Breast epithelium (tissue), 4 donors: ENCODE results near the gene MYBBP1A. TPM values are rescaled to one million over a fixed set of nuclear protein-coding genes. Genes with fewer than 3 reads are reported as not detected.
A peak's percentile ranks its signal among the peaks of the same experiment; 100 is the strongest.

Experiments used
- DNase-seq, 2 donors: peaks; one replicate each; pipeline ENCODE4 v3.0.0-alpha.2; 2019; ENCODE audit warnings: low spot score in 2 of 2
- H3K27ac ChIP-seq, 2 donors: fragments of 200-600 bp; sonication (generic) in 1 of 2; one replicate each; pipeline ENCODE4 v1.5.1; 2016 to 2019; ENCODE audit warnings: mild to moderate bottlenecking in 1 of 2
- H3K27me3 ChIP-seq, 2 donors: fragments of 200-600 bp; sonication (generic) in 1 of 2; one replicate each; pipeline versions ENCODE4 v1.5.1 to v1.6.0; 2017 to 2019; ENCODE audit warnings: control low read depth in 1 of 2, mild to moderate bottlenecking in 1 of 2
- H3K36me3 ChIP-seq: fragments of 200-600 bp; one replicate; pipeline ENCODE4 v1.5.1; 2019
- H3K4me1 ChIP-seq, 2 donors: fragments of 200-600 bp; sonication (generic); one replicate each; pipeline ENCODE4 v1.5.1; 2016 to 2019; ENCODE audit warnings: control low read depth in 1 of 2
- H3K4me3 ChIP-seq, 3 donors: fragments of 200-600 bp; sonication (generic); 1 replicate in 2 of 3; 2 replicates in 1 of 3; pipeline ENCODE4 v1.5.1; 2016 to 2019; ENCODE audit warnings: mild to moderate bottlenecking in 3 of 3, moderate library complexity in 2 of 3
- H3K9me3 ChIP-seq, 2 donors: fragments of 200-600 bp; sonication (generic) in 1 of 2; one replicate each; pipeline ENCODE4 v1.5.1; 2016 to 2019; ENCODE audit warnings: control low read depth in 1 of 2
- CTCF ChIP-seq, 3 donors: fragments of 450-650 bp; IDR thresholded peaks; one replicate each; pipeline ENCODE4 v1.5.1; 2016 to 2017; ENCODE audit warnings: antibody characterized with exemption in 3 of 3, mild to moderate bottlenecking in 3 of 3, moderate library complexity in 3 of 3
- POLR2A ChIP-seq: fragments of 450-650 bp; IDR thresholded peaks from one replicate; pipeline ENCODE4 v1.6.1; 2016; ENCODE audit warnings: antibody characterized with exemption, mild to moderate bottlenecking, moderate library complexity
- POLR2AphosphoS5 ChIP-seq, 3 donors: sonication (generic); formaldehyde crosslinking; IDR thresholded peaks; one replicate each; pipeline ENCODE4 v1.6.1; 2017; ENCODE audit warnings: antibody characterized with exemption in 3 of 3
- intact Hi-C: fragments of 100-400 bp; cut with DNase I; formaldehyde crosslinking; loops from one replicate; pipeline ENCODE4 v1.15.1; 2023; ENCODE audit warnings: low total_unique reads
- total RNA-seq, 3 donors: library from RNA; depleted of rRNA; stranded (reverse); fragments of >200 nt; gene quantifications; one replicate each; pipeline ENCODE4 v1.1.0, GENCODE V29; 2016

MYBBP1A gene
- total RNA-seq, 3 donors from 2014 or later: 26.9 to 61.6 (median 50.1) TPM

DNA sequence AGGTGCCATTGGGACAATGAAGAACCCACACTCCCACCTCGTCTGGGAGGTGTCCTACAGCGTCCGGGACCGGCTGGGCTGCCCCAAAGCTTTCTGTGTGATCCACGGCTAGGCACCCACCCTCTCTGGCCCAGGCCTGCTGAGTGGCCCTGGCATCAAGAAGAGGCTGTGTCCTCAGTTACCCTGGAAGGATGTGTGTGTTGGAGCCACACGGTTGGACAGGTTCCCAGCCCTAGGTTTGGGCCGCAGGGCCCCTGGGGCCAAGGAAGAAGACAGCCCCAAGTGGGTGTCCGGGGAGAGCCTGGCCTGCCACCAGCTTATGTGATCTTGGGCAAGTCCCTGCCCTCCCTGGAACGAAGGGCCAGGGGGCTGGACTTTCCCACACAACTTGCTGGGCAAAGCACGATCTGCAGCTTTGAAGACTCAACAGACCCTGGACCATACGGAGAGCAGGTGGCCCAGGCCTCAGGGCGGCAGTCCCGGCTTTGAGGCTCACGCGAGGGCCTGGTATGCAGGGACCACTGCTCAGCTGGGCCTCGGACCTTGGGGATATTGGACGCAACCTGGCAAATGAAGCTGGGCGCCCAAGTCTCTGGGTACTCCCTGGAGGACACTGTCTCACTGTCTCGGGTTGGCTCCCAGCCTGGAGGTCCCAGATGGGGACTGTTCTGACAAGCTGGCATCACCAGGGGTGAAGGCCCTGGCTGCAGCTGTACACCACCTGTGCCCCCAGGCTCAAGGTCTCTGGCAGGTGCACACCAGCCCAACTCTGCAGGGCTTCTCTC, 17.5 kb downstream of the MYBBP1A start:
- intact Hi-C loops: no loop called here
- peak overlapping the region; percentile 40 to 90 for H3K27ac ChIP-seq
- no peaks in the 10 kb centered on the region for H3K27me3 ChIP-seq
- H3K4me3 ChIP-seq: no peak overlapping the region
- no peaks in the 10 kb centered on the region for H3K9me3 ChIP-seq
- H3K36me3 ChIP-seq: no peaks in the 10 kb centered on the region
- DNase-seq: no peak
- peaks cover 24 to 30% of the 10 kb centered on the region in 2 donors for H3K4me1 ChIP-seq
- TF ChIP-seq POLR2AphosphoS5 (IDR thresholded peaks at IDR 0.05) (no peak), CTCF (IDR thresholded peaks at IDR 0.05) (no peak), POLR2A (no peak)

DNA sequence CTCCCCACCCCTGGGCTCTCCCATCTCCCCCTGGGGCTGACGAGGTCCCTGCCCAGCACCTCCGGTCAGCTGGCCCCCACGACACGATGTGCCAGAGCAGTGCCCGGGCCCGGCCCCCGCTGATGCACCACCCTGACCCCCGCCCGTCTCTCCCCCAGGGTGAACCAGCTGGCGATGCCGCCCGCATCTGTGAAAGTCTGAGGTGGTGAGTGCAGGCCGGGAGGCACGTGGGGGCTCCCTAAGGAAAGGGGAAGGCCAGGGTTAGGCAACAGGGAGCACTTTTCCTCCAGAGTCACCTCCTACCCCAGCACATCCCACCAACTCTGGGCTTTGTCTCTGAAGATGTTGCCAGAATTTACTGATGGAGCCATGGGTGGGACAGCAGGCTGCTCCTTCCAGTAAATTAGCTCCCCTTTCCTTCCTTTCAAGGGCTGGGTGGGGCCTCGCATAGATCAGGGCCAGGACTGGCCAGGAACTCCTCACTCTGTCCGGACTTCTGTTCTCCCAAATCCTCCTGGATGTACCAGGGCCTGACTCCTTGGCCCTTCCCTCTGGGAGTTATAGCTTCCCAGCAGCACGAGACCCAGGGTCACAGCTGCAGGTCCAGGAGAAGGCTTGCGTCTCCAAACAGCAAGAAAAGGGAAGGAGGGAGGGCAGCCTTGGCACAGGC, 18.3 kb downstream of the MYBBP1A start:
- Histone ChIP-seq H3K27ac (peak overlapping the region; percentile 40 to 90), H3K36me3 (no peaks in the 10 kb centered on the region), H3K4me3 (peak overlapping the region; percentile 12 to 54 (median 18))

GRCh38 chr17:4536259-4536741, 18.9 kb downstream of the MYBBP1A start:
- Histone ChIP-seq H3K4me3 (peak overlapping the region; percentile 12 to 54 (median 18)), H3K27ac (peak overlapping the region; percentile 40 to 90), H3K36me3 (no peaks in the 10 kb centered on the region), H3K9me3 (no peaks in the 10 kb centered on the region), H3K4me1 (peaks cover 24 to 29% of the 10 kb centered on the region in 2 donors), H3K27me3 (no peaks in the 10 kb centered on the region)
- intact Hi-C loops: no loop called here
- TF ChIP-seq CTCF (IDR thresholded peaks at IDR 0.05) (no peak), POLR2A (no peak), POLR2AphosphoS5 (IDR thresholded peaks at IDR 0.05) (no peak)
- DNase-seq: no peak

More for the DNA sequence above, 18.3 kb downstream of the MYBBP1A start:
- H3K27me3 ChIP-seq: no peaks in the 10 kb centered on the region
- TF ChIP-seq POLR2AphosphoS5 (IDR thresholded peaks at IDR 0.05) (peak in 1 of 3 donors; percentile 17), CTCF (IDR thresholded peaks at IDR 0.05) (no peak), POLR2A (no peak)
- intact Hi-C loops: no loop called here
- DNase-seq: no peak
- H3K9me3 ChIP-seq: no peaks in the 10 kb centered on the region
- H3K4me1 ChIP-seq: peaks cover 24 to 29% of the 10 kb centered on the region in 2 donors

DNA sequence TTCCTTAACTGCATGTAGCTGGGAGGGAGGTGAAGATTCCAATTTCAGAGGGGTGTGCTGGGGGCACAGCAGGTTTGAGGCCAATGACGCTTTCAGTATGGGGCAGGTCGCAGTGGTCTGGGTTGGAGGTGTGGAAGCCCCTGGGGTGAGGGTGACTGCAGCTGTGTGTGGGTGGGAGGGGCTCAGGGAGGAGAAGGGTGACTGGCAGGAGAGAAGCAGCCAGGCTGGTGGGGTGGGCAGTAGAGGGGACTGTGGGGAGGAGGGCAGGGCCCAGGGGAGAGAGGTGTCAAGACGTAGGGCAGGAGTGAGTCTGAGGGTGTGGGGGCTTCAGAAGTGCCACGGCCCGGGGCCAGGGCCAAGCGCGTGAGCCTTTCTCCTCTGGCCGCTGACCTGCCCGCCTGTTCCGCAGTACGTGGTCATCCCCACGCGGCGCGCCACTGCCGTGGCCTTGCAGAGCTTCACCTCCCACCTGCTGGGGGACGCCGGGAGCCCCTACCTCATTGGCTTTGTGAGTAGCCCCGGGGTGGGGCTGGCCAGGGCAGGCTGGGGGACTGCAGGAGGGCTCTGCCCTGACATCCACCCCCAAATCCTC, 19.4 kb downstream of the MYBBP1A start:
- no peaks in the 10 kb centered on the region for H3K36me3 ChIP-seq
- intact Hi-C loops: no loop called here
- DNase-seq: no peak
- peak overlapping the region in 1 of 3 donors; percentile 54 for H3K4me3 ChIP-seq
- peak overlapping the region; percentile 40 to 90 for H3K27ac ChIP-seq
- TF ChIP-seq POLR2AphosphoS5 (IDR thresholded peaks at IDR 0.05) (no peak), POLR2A (no peak), CTCF (IDR thresholded peaks at IDR 0.05) (no peak)
- no peaks in the 10 kb centered on the region for H3K27me3 ChIP-seq
- peaks cover 24 to 29% of the 10 kb centered on the region in 2 donors for H3K4me1 ChIP-seq
- no peaks in the 10 kb centered on the region for H3K9me3 ChIP-seq
